Smooth muscle cell (in vitro differentiated cells): ENCODE measurements around the gene ZNF618. TPM values are rescaled to one million over a fixed set of nuclear protein-coding genes. Genes with fewer than 3 reads are reported as not detected.
A peak's percentile ranks its signal among the peaks of the same experiment; 100 is the strongest.

ENCODE experiments used
- DNase-seq: peaks from one replicate; lab custom pipeline; 2025; ENCODE audit not compliant: unreplicated experiment; lab: John Stamatoyannopoulos, UW
- H2AFZ ChIP-seq: fragments of 200-600 bp; sonication (generic); 2 replicates; pipeline ENCODE4 v1.6.0; 2016; ENCODE audit warnings: antibody characterized with exemption, low read depth, mild to moderate bottlenecking
- H3F3A ChIP-seq: fragments of 200-600 bp; sonication (generic); 2 replicates; pipeline ENCODE4 v1.6.0; 2017; ENCODE audit warnings: antibody characterized with exemption, low read depth
- H3K27ac ChIP-seq: fragments of 200-600 bp; sonication (generic); 2 replicates; pipeline ENCODE4 v1.5.1; 2016; ENCODE audit warnings: low read depth, mild to moderate bottlenecking
- H3K27me3 ChIP-seq: fragments of 200-600 bp; sonication (generic); 2 replicates; pipeline ENCODE4 v1.6.1; 2016; ENCODE audit warnings: low read depth, mild to moderate bottlenecking
- H3K36me3 ChIP-seq: fragments of 200-600 bp; sonication (generic); 2 replicates; pipeline ENCODE4 v1.5.1; 2016; ENCODE audit warnings: low read depth
- H3K4me1 ChIP-seq: fragments of 200-600 bp; sonication (generic); 2 replicates; pipeline ENCODE4 v1.5.1; 2016; ENCODE audit warnings: low read depth
- H3K4me2 ChIP-seq: fragments of 200-600 bp; sonication (generic); 2 replicates; pipeline ENCODE4 v1.6.0; 2016; ENCODE audit warnings: mild to moderate bottlenecking
- H3K4me3 ChIP-seq: fragments of 200-600 bp; sonication (generic); 2 replicates; pipeline ENCODE4 v1.5.1; 2016; ENCODE audit warnings: mild to moderate bottlenecking
- H3K79me2 ChIP-seq: fragments of 200-600 bp; sonication (generic); 2 replicates; pipeline ENCODE4 v1.6.0; 2016; ENCODE audit warnings: low read depth, mild to moderate bottlenecking
- H3K9ac ChIP-seq: fragments of 200-600 bp; sonication (generic); 2 replicates; pipeline ENCODE4 v1.6.0; 2016; ENCODE audit warnings: low read depth
- H3K9me3 ChIP-seq: fragments of 200-600 bp; sonication (generic); replicated peaks from 2 replicates; pipeline ENCODE4 v1.5.1; 2016; ENCODE audit warnings: low read depth
- H4K20me1 ChIP-seq: fragments of 200-600 bp; sonication (generic); 2 replicates; pipeline ENCODE4 v1.6.0; 2016; ENCODE audit warnings: low read depth
- WGBS: methylation state at CpG from one replicate; pipeline ENCODE4 v1.1.7; 2016; ENCODE audit warnings: low lambda C conversion rate; 5-methylcytosine and 5-hydroxymethylcytosine counted together
- polyA plus RNA-seq: library from polyadenylated mRNA; unstranded; fragments of >200 nt; fragmentation: Nextera tagmentation; extraction: Ambion mirVana; gene quantifications from 2 replicates; pipeline ENCODE4 v1.2.1, GENCODE V29; 2016
- total RNA-seq: library from RNA; depleted of rRNA; stranded (reverse); fragments of >200 nt; gene quantifications from 2 replicates; pipeline ENCODE4 v1.2.3, GENCODE V29; 2014
- TF ChIP-seq, protein P1 (sequence below): fragments of 200-600 bp; sonication (generic); IDR thresholded peaks from 2 replicates; pipeline ENCODE4 v1.5.1; 2017; ENCODE audit warnings: borderline replicate concordance, mild to moderate bottlenecking, antibody characterized with exemption; ENCODE audit not compliant: insufficient read depth, poor library complexity, severe bottlenecking

The ZNF618 gene
- total and polyA plus RNA-seq, 2 experiments from 2014 or later = 9.9 to 19.5 TPM

DNA sequence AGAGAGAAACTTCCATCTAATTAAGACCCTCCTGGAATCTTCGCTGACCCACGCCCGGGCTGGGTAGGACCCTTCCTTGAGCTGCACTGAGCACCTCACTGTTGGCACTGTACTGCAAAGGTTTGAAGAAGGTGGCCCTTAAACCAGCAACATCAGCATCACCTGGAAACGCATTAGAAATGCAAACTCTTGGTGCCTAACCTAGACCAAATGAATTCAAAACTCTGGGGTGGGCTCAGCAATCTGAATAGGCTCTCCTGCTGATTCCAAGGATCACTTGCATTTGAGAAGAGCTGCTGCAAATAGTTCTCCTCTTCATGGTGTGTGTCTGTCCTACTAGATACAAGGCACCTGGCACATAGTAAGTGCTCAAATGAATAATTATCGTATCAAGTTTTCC lies 2.7 kb upstream of the ZNF618 start:
- Histone ChIP-seq H3K79me2 (peaks cover 23% of the 10 kb centered on the region), H2AFZ (no peak overlapping the region), H4K20me1 (no peaks in the 10 kb centered on the region), H3K4me2 (no peak overlapping the region), H3K27ac (no peak overlapping the region), H3K4me1 (peaks cover 18% of the 10 kb centered on the region), H3K4me3 (no peak overlapping the region), H3F3A (no peaks in the 10 kb centered on the region), H3K27me3 (peaks cover 6% of the 10 kb centered on the region), H3K9me3 (no peaks in the 10 kb centered on the region), H3K36me3 (no peaks in the 10 kb centered on the region), H3K9ac (no peak overlapping the region)
- TF ChIP-seq, protein P1, sequence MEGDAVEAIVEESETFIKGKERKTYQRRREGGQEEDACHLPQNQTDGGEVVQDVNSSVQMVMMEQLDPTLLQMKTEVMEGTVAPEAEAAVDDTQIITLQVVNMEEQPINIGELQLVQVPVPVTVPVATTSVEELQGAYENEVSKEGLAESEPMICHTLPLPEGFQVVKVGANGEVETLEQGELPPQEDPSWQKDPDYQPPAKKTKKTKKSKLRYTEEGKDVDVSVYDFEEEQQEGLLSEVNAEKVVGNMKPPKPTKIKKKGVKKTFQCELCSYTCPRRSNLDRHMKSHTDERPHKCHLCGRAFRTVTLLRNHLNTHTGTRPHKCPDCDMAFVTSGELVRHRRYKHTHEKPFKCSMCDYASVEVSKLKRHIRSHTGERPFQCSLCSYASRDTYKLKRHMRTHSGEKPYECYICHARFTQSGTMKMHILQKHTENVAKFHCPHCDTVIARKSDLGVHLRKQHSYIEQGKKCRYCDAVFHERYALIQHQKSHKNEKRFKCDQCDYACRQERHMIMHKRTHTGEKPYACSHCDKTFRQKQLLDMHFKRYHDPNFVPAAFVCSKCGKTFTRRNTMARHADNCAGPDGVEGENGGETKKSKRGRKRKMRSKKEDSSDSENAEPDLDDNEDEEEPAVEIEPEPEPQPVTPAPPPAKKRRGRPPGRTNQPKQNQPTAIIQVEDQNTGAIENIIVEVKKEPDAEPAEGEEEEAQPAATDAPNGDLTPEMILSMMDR = no peak
- no peak for DNase-seq
- WGBS = 78% methylated on average over 5 of the region's 5 CpGs

DNA sequence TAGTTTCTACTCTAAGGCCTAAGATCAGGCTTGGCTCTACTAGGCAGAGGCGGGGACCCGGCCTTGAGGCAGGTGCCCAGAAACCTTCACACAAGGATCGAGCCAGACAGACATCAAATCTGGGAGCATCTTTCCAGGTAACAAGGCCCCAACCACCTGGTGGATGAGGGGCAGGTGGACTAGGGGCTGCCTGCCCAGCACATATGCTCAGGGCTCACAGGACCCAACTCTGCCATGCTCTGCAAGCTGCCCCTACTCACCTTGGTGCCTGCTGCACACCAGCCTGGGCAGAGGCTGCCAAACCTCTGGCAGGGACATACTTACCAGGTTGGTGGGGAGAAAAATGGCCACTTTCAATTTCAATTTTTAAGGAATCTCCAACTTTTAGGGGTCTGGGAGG lies 2.2 kb upstream of the ZNF618 start:
- Histone ChIP-seq H3K4me2 (no peak overlapping the region), H3K9me3 (no peaks in the 10 kb centered on the region), H3K9ac (no peak overlapping the region), H3K4me3 (no peak overlapping the region), H2AFZ (no peak overlapping the region), H3K4me1 (peaks cover 18% of the 10 kb centered on the region), H3K27ac (no peak overlapping the region), H3K27me3 (peaks cover 6% of the 10 kb centered on the region), H4K20me1 (no peaks in the 10 kb centered on the region), H3K79me2 (peaks cover 27% of the 10 kb centered on the region), H3K36me3 (no peaks in the 10 kb centered on the region), H3F3A (no peaks in the 10 kb centered on the region)
- WGBS = 96% methylated on average over 3 of the region's 3 CpGs
- DNase-seq = no peak
- TF ChIP-seq, protein P1 = no peak

DNA sequence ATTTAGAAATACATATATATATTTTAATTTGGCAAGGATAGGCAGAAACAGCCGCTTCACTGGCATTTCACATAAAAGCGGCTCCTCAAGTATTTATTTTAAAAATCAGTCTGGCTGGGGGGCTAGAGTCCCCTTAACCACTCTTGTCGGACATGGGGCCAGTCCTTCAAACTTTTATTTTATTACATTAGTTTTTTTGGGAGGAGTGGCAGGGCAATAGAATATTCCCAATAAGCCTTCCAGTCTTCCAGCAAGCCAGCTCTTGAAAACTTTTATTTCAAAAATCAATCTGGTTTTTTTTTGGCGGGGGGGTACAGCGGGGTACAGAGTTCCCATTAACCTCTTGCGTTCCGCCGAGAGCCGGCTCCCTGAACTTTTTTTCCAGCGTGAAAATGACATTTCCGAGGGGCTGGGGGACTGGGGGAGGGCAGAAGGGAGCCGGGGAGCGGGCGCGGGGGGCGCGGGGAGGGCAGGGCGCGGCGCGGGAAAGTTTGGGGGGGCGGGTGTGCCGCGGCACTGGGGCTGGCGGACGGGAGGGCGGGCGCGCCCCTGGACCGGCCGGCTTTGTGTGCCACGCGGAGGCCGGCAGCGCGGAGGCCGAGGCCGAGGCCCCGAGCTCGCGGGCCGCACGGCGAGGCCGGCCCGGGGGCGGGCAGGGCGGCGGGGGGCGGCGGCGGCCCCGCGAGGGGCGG lies 504 bp upstream of the ZNF618 start:
- H3K27me3 ChIP-seq = peaks cover 5% of the 10 kb centered on the region
- peaks cover 18% of the 10 kb centered on the region for H3K4me1 ChIP-seq
- H3K4me2 ChIP-seq = peak overlapping the region; percentile 89
- TF ChIP-seq, protein P1 = no peak
- H2AFZ ChIP-seq = peak overlapping the region; percentile 97
- no peak overlapping the region for H3K27ac ChIP-seq
- DNase-seq = no peak
- H3K4me3 ChIP-seq = peak overlapping the region; percentile 67
- H3K79me2 ChIP-seq = peaks cover 44% of the 10 kb centered on the region
- no peak overlapping the region for H3K9ac ChIP-seq
- peaks cover 10% of the 10 kb centered on the region for H4K20me1 ChIP-seq
- H3F3A ChIP-seq = no peaks in the 10 kb centered on the region
- H3K9me3 ChIP-seq = no peaks in the 10 kb centered on the region
- H3K36me3 ChIP-seq = no peaks in the 10 kb centered on the region
- WGBS = 12% methylated on average over 17 of the region's 55 CpGs

DNA sequence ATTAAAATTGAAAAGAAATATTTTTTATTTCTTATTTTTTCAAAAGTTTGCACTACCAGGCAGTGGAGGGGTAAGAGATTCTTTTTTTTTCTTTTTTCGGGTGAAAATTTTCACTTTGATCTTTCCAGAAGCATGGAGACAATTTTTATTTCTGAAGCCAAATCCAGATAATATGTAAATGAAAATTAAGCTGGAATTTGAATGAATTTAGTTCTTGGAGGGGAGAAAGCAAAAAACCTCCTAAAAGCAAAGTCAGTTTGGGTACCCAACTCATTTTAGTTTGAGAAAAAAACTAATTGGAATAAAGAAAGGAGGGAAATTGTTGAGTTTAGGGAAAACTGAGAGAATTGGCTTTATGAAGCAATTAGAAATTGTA lies 872 bp downstream of the ZNF618 start:
- peak overlapping the region; percentile 7 for H3K27ac ChIP-seq

More for the DNA sequence above, 872 bp downstream of the ZNF618 start:
- Histone ChIP-seq H3K9ac (peak overlapping the region; percentile 83), H3K4me1 (peaks cover 18% of the 10 kb centered on the region), H3K27me3 (no peaks in the 10 kb centered on the region), H3K79me2 (peaks cover 58% of the 10 kb centered on the region), H3K36me3 (no peaks in the 10 kb centered on the region), H2AFZ (peak overlapping the region; percentile 88), H4K20me1 (peaks cover 24% of the 10 kb centered on the region), H3K9me3 (no peaks in the 10 kb centered on the region), H3K4me3 (peak overlapping the region; percentile 100), H3K4me2 (peak overlapping the region; percentile 98), H3F3A (no peaks in the 10 kb centered on the region)
- DNase-seq = no peak
- TF ChIP-seq, protein P1 = no peak
- 0% methylated on average over 1 of the region's 1 CpG for WGBS
